ENCODE results near the gene KIAA0825. TPM values are rescaled to one million over a fixed set of nuclear protein-coding genes. Genes with fewer than 3 reads are reported as not detected.

KIAA0825 gene
- total RNA-seq, 1 donor from 2014 or later: 5.8 TPM

DNA sequence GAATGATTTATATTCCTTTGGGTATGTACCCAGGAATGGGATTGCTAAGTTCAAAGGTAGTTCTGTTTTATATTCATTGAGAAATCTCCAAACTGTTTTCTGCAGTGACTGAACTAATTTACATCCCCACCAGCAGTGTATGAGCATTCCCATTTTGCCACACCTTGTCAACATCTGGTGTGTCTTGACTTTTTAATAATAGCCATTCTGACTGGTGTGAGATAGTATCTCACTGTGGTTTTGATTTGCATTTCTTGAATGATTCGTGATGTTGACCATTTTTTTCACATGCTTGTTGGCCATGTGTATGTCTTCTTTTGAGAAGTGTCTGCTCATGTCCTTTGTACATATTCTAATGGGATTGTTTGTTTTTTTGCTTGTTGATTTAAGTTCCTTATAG lies 421.5 kb downstream of the KIAA0825 start:
- no peak for DNase-seq (ENCODE audit: low spot score, unreplicated experiment)
- Mint-ChIP-seq H3K4me1 (ENCODE audit: low read depth) (peaks cover 5% of the 10 kb centered on the region), H3K27ac (no peak overlapping the region), H3K9me3 (ENCODE audit: low read depth) (no peaks in the 10 kb centered on the region), H3K4me3 (ENCODE audit: low read depth) (no peak overlapping the region), H3K27me3 (peaks cover 28% of the 10 kb centered on the region), H3K36me3 (ENCODE audit: insufficient read depth) (no peaks in the 10 kb centered on the region)
- TF ChIP-seq, protein P1, sequence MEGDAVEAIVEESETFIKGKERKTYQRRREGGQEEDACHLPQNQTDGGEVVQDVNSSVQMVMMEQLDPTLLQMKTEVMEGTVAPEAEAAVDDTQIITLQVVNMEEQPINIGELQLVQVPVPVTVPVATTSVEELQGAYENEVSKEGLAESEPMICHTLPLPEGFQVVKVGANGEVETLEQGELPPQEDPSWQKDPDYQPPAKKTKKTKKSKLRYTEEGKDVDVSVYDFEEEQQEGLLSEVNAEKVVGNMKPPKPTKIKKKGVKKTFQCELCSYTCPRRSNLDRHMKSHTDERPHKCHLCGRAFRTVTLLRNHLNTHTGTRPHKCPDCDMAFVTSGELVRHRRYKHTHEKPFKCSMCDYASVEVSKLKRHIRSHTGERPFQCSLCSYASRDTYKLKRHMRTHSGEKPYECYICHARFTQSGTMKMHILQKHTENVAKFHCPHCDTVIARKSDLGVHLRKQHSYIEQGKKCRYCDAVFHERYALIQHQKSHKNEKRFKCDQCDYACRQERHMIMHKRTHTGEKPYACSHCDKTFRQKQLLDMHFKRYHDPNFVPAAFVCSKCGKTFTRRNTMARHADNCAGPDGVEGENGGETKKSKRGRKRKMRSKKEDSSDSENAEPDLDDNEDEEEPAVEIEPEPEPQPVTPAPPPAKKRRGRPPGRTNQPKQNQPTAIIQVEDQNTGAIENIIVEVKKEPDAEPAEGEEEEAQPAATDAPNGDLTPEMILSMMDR (IDR thresholded peaks at IDR 0.05; ENCODE audit: unreplicated experiment): no peak

DNA sequence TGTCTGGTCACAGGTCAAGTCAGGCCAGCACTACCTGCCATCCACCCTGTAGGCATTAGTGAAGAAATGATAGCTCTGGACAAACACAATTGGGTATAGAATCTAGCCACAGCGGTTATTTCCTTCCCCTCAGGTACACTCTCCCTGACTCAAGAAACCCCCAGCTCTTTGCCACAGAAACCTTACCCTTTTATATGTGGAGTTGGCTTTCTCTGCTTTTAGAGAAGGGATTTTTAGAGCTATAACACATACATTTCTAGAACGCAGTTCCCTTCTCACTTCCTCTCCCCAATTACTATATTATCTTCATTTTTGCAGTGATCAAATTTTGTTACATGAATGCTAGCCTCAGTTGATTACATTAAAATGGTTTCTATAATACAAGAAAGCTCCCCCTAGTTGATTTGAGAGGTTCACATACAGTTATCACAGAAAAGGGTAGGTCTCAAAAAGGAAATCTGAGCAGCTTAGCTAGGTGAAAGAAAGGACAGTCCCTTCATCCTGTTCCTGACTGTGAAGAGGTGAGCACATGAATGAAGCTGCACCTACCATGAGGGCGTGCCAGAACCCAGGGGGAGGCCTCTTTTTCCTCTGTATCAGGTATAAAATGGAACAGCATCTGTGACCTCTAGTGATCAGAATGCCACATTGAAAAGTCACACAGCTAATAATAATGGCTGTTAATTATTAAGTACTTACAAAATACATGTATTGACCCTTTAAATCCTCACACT lies 425.6 kb downstream of the KIAA0825 start:
- H3K36me3 Mint-ChIP-seq (ENCODE audit: insufficient read depth): no peaks in the 10 kb centered on the region
- H3K9me3 Mint-ChIP-seq (ENCODE audit: low read depth): peaks cover 7% of the 10 kb centered on the region
- TF ChIP-seq, protein P1 (IDR thresholded peaks at IDR 0.05; ENCODE audit: unreplicated experiment): no peak
- peaks cover 20% of the 10 kb centered on the region for H3K27me3 Mint-ChIP-seq
- no peak overlapping the region for H3K27ac Mint-ChIP-seq
- H3K4me3 Mint-ChIP-seq (ENCODE audit: low read depth): no peak overlapping the region
- DNase-seq (ENCODE audit: low spot score, unreplicated experiment): no peak
- H3K4me1 Mint-ChIP-seq (ENCODE audit: low read depth): peaks cover 8% of the 10 kb centered on the region

DNA sequence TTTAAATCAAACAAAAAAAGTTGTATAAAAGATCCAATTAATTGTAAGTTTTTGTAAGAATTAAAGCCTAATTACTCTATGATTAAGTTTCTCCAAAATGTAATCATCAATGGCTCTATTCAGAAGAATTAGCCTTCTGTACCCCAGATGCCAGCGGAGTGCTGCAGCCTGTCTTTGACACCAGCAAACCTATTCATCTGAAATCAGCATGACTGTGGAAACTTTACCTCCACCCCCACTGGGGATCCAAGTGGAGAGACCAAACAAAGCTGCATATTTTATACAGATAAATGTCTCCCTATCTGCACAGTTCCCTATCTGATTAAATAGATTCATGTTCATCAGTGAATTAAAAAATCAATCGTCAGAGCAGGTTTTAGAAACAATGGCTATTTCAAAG lies 426.8 kb downstream of the KIAA0825 start:
- Mint-ChIP-seq H3K9me3 (ENCODE audit: low read depth) (peaks cover 7% of the 10 kb centered on the region), H3K27me3 (peaks cover 17% of the 10 kb centered on the region), H3K4me1 (ENCODE audit: low read depth) (peaks cover 8% of the 10 kb centered on the region), H3K27ac (no peak overlapping the region), H3K36me3 (ENCODE audit: insufficient read depth) (no peaks in the 10 kb centered on the region), H3K4me3 (ENCODE audit: low read depth) (no peak overlapping the region)
- no peak for DNase-seq (ENCODE audit: low spot score, unreplicated experiment)
- TF ChIP-seq, protein P1 (IDR thresholded peaks at IDR 0.05; ENCODE audit: unreplicated experiment): no peak

DNA sequence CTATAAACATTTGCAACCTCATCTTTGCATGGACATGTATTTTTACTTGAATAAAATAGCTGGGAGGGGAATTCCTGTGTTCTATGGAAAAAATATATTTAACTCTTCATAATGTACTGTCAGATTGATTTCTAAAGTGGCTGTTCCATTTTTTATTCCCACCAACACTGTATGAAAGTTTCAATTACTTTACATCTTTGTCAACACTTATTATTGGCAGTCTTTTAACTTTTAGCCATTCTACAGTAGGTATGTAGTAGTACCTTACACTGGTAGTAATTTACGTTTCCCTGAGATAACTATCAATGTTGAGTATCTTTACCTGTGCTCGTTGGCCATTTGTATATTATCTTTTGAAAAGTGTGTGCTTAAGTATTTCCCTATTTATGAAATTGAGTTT lies 429.7 kb downstream of the KIAA0825 start:
- H3K4me1 Mint-ChIP-seq (ENCODE audit: low read depth): peaks cover 7% of the 10 kb centered on the region
- H3K9me3 Mint-ChIP-seq (ENCODE audit: low read depth): peaks cover 7% of the 10 kb centered on the region
- H3K4me3 Mint-ChIP-seq (ENCODE audit: low read depth): no peak overlapping the region
- H3K27me3 Mint-ChIP-seq: peaks cover 4% of the 10 kb centered on the region
- H3K36me3 Mint-ChIP-seq (ENCODE audit: insufficient read depth): no peaks in the 10 kb centered on the region
- TF ChIP-seq, protein P1 (IDR thresholded peaks at IDR 0.05; ENCODE audit: unreplicated experiment): no peak
- H3K27ac Mint-ChIP-seq: no peak overlapping the region
- DNase-seq (ENCODE audit: low spot score, unreplicated experiment): no peak

DNA sequence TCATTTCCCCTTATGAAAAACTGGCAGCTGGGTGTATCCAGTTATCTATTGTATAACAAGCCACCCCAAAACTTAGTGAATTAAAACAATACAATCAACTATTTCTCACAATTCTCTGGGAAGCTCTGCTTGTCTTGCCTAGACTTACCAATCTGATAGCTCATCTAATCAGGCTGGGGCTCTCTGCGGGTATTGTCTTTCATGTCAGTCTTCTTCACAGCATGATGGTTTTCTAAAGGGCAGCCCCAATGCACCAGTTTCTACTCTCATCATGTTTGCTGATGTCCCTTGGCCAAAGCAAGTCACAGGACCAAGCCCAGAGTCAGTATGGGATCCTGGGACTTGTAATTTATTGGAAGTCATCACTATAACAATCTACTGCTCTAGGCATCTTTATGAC lies 433.5 kb downstream of the KIAA0825 start:
- Mint-ChIP-seq H3K27me3 (peaks cover 3% of the 10 kb centered on the region), H3K4me3 (ENCODE audit: low read depth) (no peak overlapping the region), H3K9me3 (ENCODE audit: low read depth) (peaks cover 7% of the 10 kb centered on the region), H3K4me1 (ENCODE audit: low read depth) (peaks cover 9% of the 10 kb centered on the region), H3K27ac (no peak overlapping the region), H3K36me3 (ENCODE audit: insufficient read depth) (no peaks in the 10 kb centered on the region)
- DNase-seq (ENCODE audit: low spot score, unreplicated experiment): no peak
- TF ChIP-seq, protein P1 (IDR thresholded peaks at IDR 0.05; ENCODE audit: unreplicated experiment): no peak

All from progenitor cell of endocrine pancreas (in vitro differentiated cells).